ENCODE results near the gene DDB1. TPM values are rescaled to one million over a fixed set of nuclear protein-coding genes. Genes with fewer than 3 reads are reported as not detected.

DDB1 gene
- total and polyA plus RNA-seq, 7 donors: 111 to 187 (median 161) TPM

DNA sequence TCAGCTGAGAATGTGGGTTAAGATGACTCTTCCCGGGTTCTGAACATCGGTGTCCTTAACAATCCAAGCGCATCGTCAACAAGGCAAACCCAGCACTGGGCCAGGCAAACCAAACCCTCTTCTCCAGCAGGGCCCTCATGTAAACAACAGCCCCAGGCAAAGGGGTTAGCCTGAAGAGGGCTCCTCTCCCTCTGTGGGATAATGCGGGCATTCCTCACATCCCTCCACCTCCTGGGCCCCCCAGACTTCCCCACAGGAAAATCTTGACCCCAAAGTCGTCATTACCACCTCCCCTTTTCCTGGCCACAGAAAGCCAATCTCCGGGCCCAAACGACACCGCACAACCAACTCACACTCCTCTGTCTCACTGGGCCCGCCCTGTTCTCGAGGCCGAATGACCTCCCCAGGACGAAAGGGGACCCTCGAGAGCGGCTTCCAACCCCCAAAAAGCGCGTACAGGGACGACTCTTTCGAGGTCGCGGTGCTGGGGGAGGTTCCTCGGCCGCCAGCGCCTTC is 566 bp downstream of the DDB1 start:
- H3K4me3 ChIP-seq: peak overlapping the region; percentile 95
- H3K27me3 ChIP-seq (ENCODE audit: insufficient read depth in 3 of 3, low read length in 2 of 3): no peaks in the 10 kb centered on the region
- TF ChIP-seq, protein P1, sequence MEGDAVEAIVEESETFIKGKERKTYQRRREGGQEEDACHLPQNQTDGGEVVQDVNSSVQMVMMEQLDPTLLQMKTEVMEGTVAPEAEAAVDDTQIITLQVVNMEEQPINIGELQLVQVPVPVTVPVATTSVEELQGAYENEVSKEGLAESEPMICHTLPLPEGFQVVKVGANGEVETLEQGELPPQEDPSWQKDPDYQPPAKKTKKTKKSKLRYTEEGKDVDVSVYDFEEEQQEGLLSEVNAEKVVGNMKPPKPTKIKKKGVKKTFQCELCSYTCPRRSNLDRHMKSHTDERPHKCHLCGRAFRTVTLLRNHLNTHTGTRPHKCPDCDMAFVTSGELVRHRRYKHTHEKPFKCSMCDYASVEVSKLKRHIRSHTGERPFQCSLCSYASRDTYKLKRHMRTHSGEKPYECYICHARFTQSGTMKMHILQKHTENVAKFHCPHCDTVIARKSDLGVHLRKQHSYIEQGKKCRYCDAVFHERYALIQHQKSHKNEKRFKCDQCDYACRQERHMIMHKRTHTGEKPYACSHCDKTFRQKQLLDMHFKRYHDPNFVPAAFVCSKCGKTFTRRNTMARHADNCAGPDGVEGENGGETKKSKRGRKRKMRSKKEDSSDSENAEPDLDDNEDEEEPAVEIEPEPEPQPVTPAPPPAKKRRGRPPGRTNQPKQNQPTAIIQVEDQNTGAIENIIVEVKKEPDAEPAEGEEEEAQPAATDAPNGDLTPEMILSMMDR (IDR thresholded peaks at IDR 0.05): no peak
- no peak for DNase-seq
- peak overlapping the region; percentile 97 for H3K27ac ChIP-seq
- intact Hi-C loops (cut with DNase I): no loop called here
- H3K4me1 ChIP-seq: peaks cover 27% of the 10 kb centered on the region
- 0 to 2% (median 1%) methylated on average over 23 to 24 of the region's 24 CpGs for WGBS, 3 donors
- ATAC-seq: peak in 2 of 4 donors; percentile 16 to 21
- H3K9me3 ChIP-seq: no peaks in the 10 kb centered on the region
- H3K36me3 ChIP-seq (ENCODE audit: insufficient read depth in 1 of 2, low read depth in 1 of 2): peaks cover 2 to 31% of the 10 kb centered on the region in 2 donors

GRCh38 chr11:61331651-61332050 is 1.3 kb downstream of the DDB1 start:
- 55 to 62% (median 61%) methylated on average over 6 of the region's 6 CpGs for WGBS, 3 donors
- Histone ChIP-seq H3K4me1 (peaks cover 34% of the 10 kb centered on the region), H3K27ac (peak overlapping the region; percentile 97), H3K4me3 (peak overlapping the region; percentile 95), H3K36me3 (ENCODE audit: insufficient read depth in 1 of 2, low read depth in 1 of 2) (peaks cover 2 to 38% of the 10 kb centered on the region in 2 donors), H3K27me3 (ENCODE audit: insufficient read depth in 3 of 3, low read length in 2 of 3) (no peaks in the 10 kb centered on the region), H3K9me3 (no peaks in the 10 kb centered on the region)
- intact Hi-C loops (cut with DNase I): no loop called here
- ATAC-seq: no peak
- DNase-seq: no peak
- TF ChIP-seq, protein P1 (IDR thresholded peaks at IDR 0.05): no peak

GRCh38 chr11:61329871-61330270 is 3.0 kb downstream of the DDB1 start:
- TF ChIP-seq, protein P1 (IDR thresholded peaks at IDR 0.05): no peak
- H3K27me3 ChIP-seq (ENCODE audit: insufficient read depth in 3 of 3, low read length in 2 of 3): no peaks in the 10 kb centered on the region
- H3K36me3 ChIP-seq (ENCODE audit: insufficient read depth in 1 of 2, low read depth in 1 of 2): peaks cover 2 to 56% of the 10 kb centered on the region in 2 donors
- intact Hi-C loops (cut with DNase I): no loop called here
- H3K27ac ChIP-seq: peak overlapping the region; percentile 27
- peaks cover 42% of the 10 kb centered on the region for H3K4me1 ChIP-seq
- H3K9me3 ChIP-seq: no peaks in the 10 kb centered on the region
- ATAC-seq (no peak), DNase-seq (no peak)
- no peak overlapping the region for H3K4me3 ChIP-seq
- 91 to 96% (median 94%) methylated on average over 4 of the region's 4 CpGs for WGBS, 3 donors

DNA sequence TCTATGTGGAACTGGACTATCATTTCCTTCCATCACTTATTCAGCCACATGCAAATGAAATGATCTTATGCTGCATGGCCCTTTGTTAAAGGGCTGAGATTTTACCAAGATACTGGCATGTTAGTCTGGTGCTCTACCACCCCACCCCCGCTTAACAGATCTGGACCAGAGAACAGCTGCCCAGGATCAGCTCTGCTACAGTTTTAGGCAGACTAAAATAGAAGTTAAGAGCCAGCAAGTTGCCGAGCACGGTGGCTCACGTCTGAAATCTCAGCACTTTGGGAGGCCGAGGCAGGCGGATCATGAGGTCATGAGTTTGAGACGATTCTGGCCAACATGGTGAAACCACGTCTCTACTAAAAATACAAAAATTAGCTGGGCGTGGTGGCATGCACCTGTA is 4.6 kb downstream of the DDB1 start:
- WGBS, 3 donors: 42 to 70% (median 55%) methylated on average over 9 of the region's 9 CpGs
- Histone ChIP-seq H3K9me3 (no peaks in the 10 kb centered on the region), H3K4me1 (peaks cover 36% of the 10 kb centered on the region), H3K27ac (peak overlapping the region; percentile 61), H3K4me3 (no peak overlapping the region), H3K36me3 (ENCODE audit: insufficient read depth in 1 of 2, low read depth in 1 of 2) (peaks cover 2 to 71% of the 10 kb centered on the region in 2 donors), H3K27me3 (ENCODE audit: insufficient read depth in 3 of 3, low read length in 2 of 3) (no peaks in the 10 kb centered on the region)
- intact Hi-C loops (cut with DNase I): no loop called here
- no peak for ATAC-seq
- TF ChIP-seq, protein P1 (IDR thresholded peaks at IDR 0.05): no peak
- peak in 1 of 2 donors; percentile 50 for DNase-seq

- peaks cover 36% of the 10 kb centered on the region for H3K4me1 ChIP-seq
- ATAC-seq (peak; percentile 50 to 73 (median 61)), DNase-seq (no peak)
- intact Hi-C loops (cut with DNase I): no loop called here
- no peak overlapping the region for H3K4me3 ChIP-seq
- TF ChIP-seq, protein P1 (IDR thresholded peaks at IDR 0.05): no peak
- H3K27ac ChIP-seq: peak overlapping the region; percentile 61
- no peaks in the 10 kb centered on the region for H3K27me3 ChIP-seq (ENCODE audit: insufficient read depth in 3 of 3, low read length in 2 of 3)
- H3K36me3 ChIP-seq (ENCODE audit: insufficient read depth in 1 of 2, low read depth in 1 of 2): peaks cover 6 to 78% of the 10 kb centered on the region in 2 donors
- no peaks in the 10 kb centered on the region for H3K9me3 ChIP-seq
These were observed 5.2 kb downstream of the DDB1 start for GRCh38 chr11:61327669-61328071.

Data from psoas muscle (tissue), 8 donors.